Parathyroid adenoma (tissue), 2 donors: ENCODE data around the gene DUSP1.
A peak's percentile ranks its signal among the peaks of the same experiment; 100 is the strongest.

Experiments used
- H2AFZ ChIP-seq: fragments of 300-600 bp; sonication (generic); one replicate; pipeline ENCODE4 v1.7.0; 2017; ENCODE audit warnings: antibody characterized with exemption, mild to moderate bottlenecking
- H3K27ac ChIP-seq: fragments of 300-600 bp; sonication (generic); one replicate; pipeline ENCODE4 v1.7.0; 2017
- H3K27me3 ChIP-seq: fragments of 300-600 bp; sonication (generic); one replicate; pipeline ENCODE4 v1.7.0; 2017; ENCODE audit warnings: low read length; ENCODE audit not compliant: control insufficient read depth, insufficient read depth
- H3K36me3 ChIP-seq: fragments of 300-600 bp; sonication (generic); one replicate; pipeline ENCODE4 v1.7.0; 2017; ENCODE audit warnings: low read length; ENCODE audit not compliant: control insufficient read depth, insufficient read depth
- H3K4me1 ChIP-seq: fragments of 300-600 bp; sonication (generic); one replicate; pipeline ENCODE4 v1.7.0; 2017; ENCODE audit warnings: control low read depth
- H3K4me2 ChIP-seq: fragments of 300-600 bp; sonication (generic); one replicate; pipeline ENCODE4 v1.7.0; 2017; ENCODE audit warnings: low read length
- H3K4me3 ChIP-seq: fragments of 300-600 bp; sonication (generic); one replicate; pipeline ENCODE4 v1.7.0; 2017; ENCODE audit warnings: low read depth, low read length
- H3K79me2 ChIP-seq: fragments of 300-600 bp; sonication (generic); one replicate; pipeline ENCODE4 v1.7.0; 2017; ENCODE audit warnings: control low read depth
- H3K9ac ChIP-seq: fragments of 300-600 bp; sonication (generic); one replicate; pipeline ENCODE4 v1.7.0; 2017; ENCODE audit warnings: mild to moderate bottlenecking
- H3K9me3 ChIP-seq: fragments of 300-600 bp; sonication (generic); one replicate; pipeline ENCODE4 v1.7.0; 2017; ENCODE audit warnings: low read length; ENCODE audit not compliant: control insufficient read depth
- TF ChIP-seq, protein P1 (sequence below): fragments of 300-600 bp; sonication (generic); IDR thresholded peaks from one replicate; pipeline ENCODE4 v1.7.0; 2017; ENCODE audit warnings: antibody characterized with exemption, mild to moderate bottlenecking
- donor health status: primary hyperparathyroidism.

The DUSP1 gene

GRCh38 chr5:172777881-172778814, 7.2 kb upstream of the DUSP1 start:
- Histone ChIP-seq H3K27me3 (no peaks in the 10 kb centered on the region), H3K4me1 (no peaks in the 10 kb centered on the region), H2AFZ (no peak overlapping the region), H3K36me3 (no peaks in the 10 kb centered on the region), H3K9me3 (no peaks in the 10 kb centered on the region), H3K4me2 (no peak overlapping the region), H3K27ac (peak overlapping the region; percentile 11), H3K4me3 (no peak overlapping the region), H3K9ac (no peak overlapping the region), H3K79me2 (no peaks in the 10 kb centered on the region)
- TF ChIP-seq, protein P1, sequence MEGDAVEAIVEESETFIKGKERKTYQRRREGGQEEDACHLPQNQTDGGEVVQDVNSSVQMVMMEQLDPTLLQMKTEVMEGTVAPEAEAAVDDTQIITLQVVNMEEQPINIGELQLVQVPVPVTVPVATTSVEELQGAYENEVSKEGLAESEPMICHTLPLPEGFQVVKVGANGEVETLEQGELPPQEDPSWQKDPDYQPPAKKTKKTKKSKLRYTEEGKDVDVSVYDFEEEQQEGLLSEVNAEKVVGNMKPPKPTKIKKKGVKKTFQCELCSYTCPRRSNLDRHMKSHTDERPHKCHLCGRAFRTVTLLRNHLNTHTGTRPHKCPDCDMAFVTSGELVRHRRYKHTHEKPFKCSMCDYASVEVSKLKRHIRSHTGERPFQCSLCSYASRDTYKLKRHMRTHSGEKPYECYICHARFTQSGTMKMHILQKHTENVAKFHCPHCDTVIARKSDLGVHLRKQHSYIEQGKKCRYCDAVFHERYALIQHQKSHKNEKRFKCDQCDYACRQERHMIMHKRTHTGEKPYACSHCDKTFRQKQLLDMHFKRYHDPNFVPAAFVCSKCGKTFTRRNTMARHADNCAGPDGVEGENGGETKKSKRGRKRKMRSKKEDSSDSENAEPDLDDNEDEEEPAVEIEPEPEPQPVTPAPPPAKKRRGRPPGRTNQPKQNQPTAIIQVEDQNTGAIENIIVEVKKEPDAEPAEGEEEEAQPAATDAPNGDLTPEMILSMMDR, result no peak

DNA sequence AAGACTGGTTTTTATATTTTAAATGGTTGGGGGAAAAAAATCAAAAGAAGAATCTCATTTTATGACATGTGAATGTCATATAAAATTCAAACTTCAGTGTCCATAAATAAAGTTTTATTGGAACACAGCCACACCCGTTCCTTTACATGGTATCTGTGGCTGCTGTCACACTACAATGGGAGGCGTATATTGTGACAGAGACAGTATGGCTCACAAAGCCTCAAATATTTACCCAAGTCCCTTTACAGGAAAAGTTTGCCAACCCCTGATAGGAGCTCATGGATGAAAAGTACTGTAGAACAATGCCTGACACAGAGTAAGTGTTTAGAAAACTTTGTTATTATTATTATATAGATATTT, 5.2 kb upstream of the DUSP1 start:
- TF ChIP-seq, protein P1, result no peak
- Histone ChIP-seq H3K9ac (no peak overlapping the region), H3K9me3 (no peaks in the 10 kb centered on the region), H3K4me1 (peaks cover 5% of the 10 kb centered on the region), H2AFZ (no peak overlapping the region), H3K27ac (no peak overlapping the region), H3K27me3 (no peaks in the 10 kb centered on the region), H3K4me3 (no peak overlapping the region), H3K36me3 (no peaks in the 10 kb centered on the region), H3K79me2 (no peaks in the 10 kb centered on the region), H3K4me2 (no peak overlapping the region)

- Histone ChIP-seq H3K27ac (no peak overlapping the region), H3K4me3 (no peak overlapping the region), H3K79me2 (no peaks in the 10 kb centered on the region), H3K4me2 (no peak overlapping the region), H3K36me3 (no peaks in the 10 kb centered on the region), H3K9ac (no peak overlapping the region), H3K9me3 (no peaks in the 10 kb centered on the region), H3K27me3 (no peaks in the 10 kb centered on the region), H2AFZ (no peak overlapping the region), H3K4me1 (peaks cover 5% of the 10 kb centered on the region)
- TF ChIP-seq, protein P1, result no peak
These were observed 4.6 kb upstream of the DUSP1 start for GRCh38 chr5:172775326-172776234.

- TF ChIP-seq, protein P1, result no peak
- Histone ChIP-seq H3K4me1 (peaks cover 5% of the 10 kb centered on the region), H3K9ac (no peak overlapping the region), H2AFZ (no peak overlapping the region), H3K79me2 (peaks cover 5% of the 10 kb centered on the region), H3K4me2 (no peak overlapping the region), H3K36me3 (peaks cover 2% of the 10 kb centered on the region), H3K27ac (no peak overlapping the region), H3K9me3 (no peaks in the 10 kb centered on the region), H3K4me3 (no peak overlapping the region), H3K27me3 (no peaks in the 10 kb centered on the region)
These were observed 3.7 kb upstream of the DUSP1 start for GRCh38 chr5:172774561-172775315.
